NCI-H1048 (cell line): Measurements from ENCODE around the gene ATP6V0E1.
"Not testable (repeated sequence)": the region's sequence is repeated elsewhere in the genome, so short reads cannot be mapped to it uniquely, and the experiment has no call there.

ENCODE experiments used
- DNase-seq: peaks from one replicate; lab custom pipeline; 2025; lab: John Stamatoyannopoulos, UW

Gene ATP6V0E1

GRCh38 chr5:173004013-173004412, 20.4 kb downstream of the ATP6V0E1 start:
- DNase-seq, result no peak

- no peak for DNase-seq
Measured at GRCh38 chr5:173004447-173004846, 20.9 kb downstream of the ATP6V0E1 start.

- no peak for DNase-seq
Measured at GRCh38 chr5:173010021-173010420, 26.4 kb downstream of the ATP6V0E1 start.

- no peak for DNase-seq
Measured at GRCh38 chr5:173010547-173011464, 27.2 kb downstream of the ATP6V0E1 start.

GRCh38 chr5:173011566-173011965, 28.0 kb downstream of the ATP6V0E1 start:
- DNase-seq, result no peak

GRCh38 chr5:173012882-173013281, 29.3 kb downstream of the ATP6V0E1 start:
- DNase-seq, result no peak

GRCh38 chr5:173014671-173015070, 31.1 kb downstream of the ATP6V0E1 start:
- no peak for DNase-seq

GRCh38 chr5:173015192-173015591, 31.6 kb downstream of the ATP6V0E1 start:
- DNase-seq, result no peak

GRCh38 chr5:173015598-173016455, 32.3 kb downstream of the ATP6V0E1 start:
- no peak for DNase-seq

- no peak for DNase-seq
Measured at GRCh38 chr5:173016598-173017046, 33.1 kb downstream of the ATP6V0E1 start.

GRCh38 chr5:173017087-173017486, 33.5 kb downstream of the ATP6V0E1 start:
- not testable (repeated sequence) for DNase-seq

- DNase-seq, result no peak
Measured at GRCh38 chr5:173018358-173018757, 34.8 kb downstream of the ATP6V0E1 start.

- DNase-seq, result no peak
Measured at GRCh38 chr5:173020154-173020581, 36.6 kb downstream of the ATP6V0E1 start.

- DNase-seq, result no peak
Measured at GRCh38 chr5:173020643-173021042, 37.1 kb downstream of the ATP6V0E1 start.

GRCh38 chr5:173025651-173026050, 42.1 kb downstream of the ATP6V0E1 start:
- no peak for DNase-seq

GRCh38 chr5:173027905-173028304, 44.3 kb downstream of the ATP6V0E1 start:
- DNase-seq, result no peak

- DNase-seq, result no peak
Measured at GRCh38 chr5:173028811-173029327, 45.3 kb downstream of the ATP6V0E1 start.

- DNase-seq, result no peak
Measured at GRCh38 chr5:173029499-173029921, 45.9 kb downstream of the ATP6V0E1 start.

- DNase-seq, result not testable (repeated sequence)
Measured at GRCh38 chr5:173032096-173032495, 48.5 kb downstream of the ATP6V0E1 start.

- no peak for DNase-seq
Measured at GRCh38 chr5:173032730-173033129, 49.2 kb downstream of the ATP6V0E1 start.

GRCh38 chr5:173033923-173034322, 50.4 kb downstream of the ATP6V0E1 start:
- DNase-seq, result no peak
